Upper lobe of left lung (tissue), 6 donors: Measurements from ENCODE around the gene CORO7. TPM values are rescaled to one million over a fixed set of nuclear protein-coding genes. Genes with fewer than 3 reads are reported as not detected.

Experiments used
- ATAC-seq, 2 donors: fragments of 200-7000 bp; cut with Tn5 transposase; one replicate each; pipeline ENCODE4 v1.9.1; 2022; ENCODE audit warnings: mild to moderate bottlenecking in 2 of 2, moderate library complexity in 2 of 2; ENCODE audit not compliant: low FRiP score in 2 of 2
- DNase-seq, 2 donors: peaks; one replicate each; pipeline ENCODE4 v3.0.0-alpha.2; 2019 to 2020
- H3K27ac ChIP-seq, 4 donors: fragments of 200-600 bp; sonication (generic); one replicate each; pipeline ENCODE4 v1.5.1; 2016 to 2019
- H3K27me3 ChIP-seq, 4 donors: fragments of 200-600 bp; sonication (generic); one replicate each; pipeline ENCODE4 v1.5.1; 2017 to 2019
- H3K36me3 ChIP-seq, 4 donors: fragments of 200-600 bp; sonication (generic); one replicate each; pipeline ENCODE4 v1.5.1; 2016 to 2019
- H3K4me1 ChIP-seq, 4 donors: fragments of 200-600 bp; sonication (generic); one replicate each; pipeline ENCODE4 v1.5.1; 2018 to 2019
- H3K4me3 ChIP-seq, 4 donors: fragments of 200-600 bp; sonication (generic); one replicate each; pipeline ENCODE4 v1.5.1; 2017 to 2019; ENCODE audit warnings: mild to moderate bottlenecking in 2 of 4, moderate library complexity in 1 of 4
- H3K9me3 ChIP-seq, 4 donors: fragments of 200-600 bp; sonication (generic); one replicate each; pipeline ENCODE4 v1.5.1; 2018 to 2019
- CTCF ChIP-seq, 6 experiments: fragments of 450-650 bp in 4 of 6; fragments of 200-600 bp in 2 of 6; sonication (generic) in 2 of 6; IDR thresholded peaks; one replicate each; pipeline ENCODE4 v1.5.1; 2016 to 2019; ENCODE audit warnings: antibody characterized with exemption in 6 of 6
- EP300 ChIP-seq, 4 donors: sonication (generic); formaldehyde crosslinking; IDR thresholded peaks; one replicate each; pipeline ENCODE4 v1.5.1; 2017; ENCODE audit warnings: antibody characterized with exemption in 4 of 4, control low read depth in 2 of 4
- POLR2A ChIP-seq, 4 donors: fragments of 450-650 bp; IDR thresholded peaks; one replicate each; pipeline ENCODE4 v1.5.1; 2016 to 2017; ENCODE audit warnings: antibody characterized with exemption in 4 of 4, mild to moderate bottlenecking in 2 of 4
- POLR2AphosphoS5 ChIP-seq, 2 donors: sonication (generic); formaldehyde crosslinking; IDR thresholded peaks; one replicate each; pipeline ENCODE4 v1.5.1; 2017; ENCODE audit warnings: antibody characterized with exemption in 2 of 2
- WGBS, 2 donors: methylation state at CpG; one replicate each; pipeline ENCODE4 v1.1.5; 2017 to 2018; 5-methylcytosine and 5-hydroxymethylcytosine counted together
- total RNA-seq, 6 donors: library from RNA; depleted of rRNA in 4 of 6; stranded (reverse); fragments of >200 nt in 4 of 6; gene quantifications; one replicate each; pipeline versions ENCODE4 v1.1.0 to v1.2.1, GENCODE V29; 2016 to 2021
- donor health status: DM: no; HTN: no; CAD: no; lungs with moderate emphysema.
- donor health status: DM: no; HTN: yes; CAD: no; lungs with severe emphysema.

The CORO7 gene
- total RNA-seq, 6 donors from 2014 or later = 42.9 to 235 (median 69.0) TPM

GRCh38 chr16:4390266-4391260, 25.8 kb downstream of the CORO7 start:
- Histone ChIP-seq H3K4me3 (no peak overlapping the region), H3K4me1 (peaks cover 15 to 39% (median 28%) of the 10 kb centered on the region in 4 donors), H3K36me3 (peaks cover 4 to 62% (median 47%) of the 10 kb centered on the region in 4 donors), H3K27ac (peak overlapping the region in 2 of 4 donors; percentile 78 to 79), H3K27me3 (no peaks in the 10 kb centered on the region), H3K9me3 (no peaks in the 10 kb centered on the region)
- TF ChIP-seq POLR2A (IDR thresholded peaks at IDR 0.05) (no peak), EP300 (IDR thresholded peaks at IDR 0.05) (no peak), CTCF (IDR thresholded peaks at IDR 0.05) (no peak), POLR2AphosphoS5 (IDR thresholded peaks at IDR 0.05) (no peak)
- ATAC-seq (no peak), DNase-seq (no peak)
- 85 to 88% methylated on average over 14 to 18 of the region's 18 CpGs for WGBS, 2 donors

DNA sequence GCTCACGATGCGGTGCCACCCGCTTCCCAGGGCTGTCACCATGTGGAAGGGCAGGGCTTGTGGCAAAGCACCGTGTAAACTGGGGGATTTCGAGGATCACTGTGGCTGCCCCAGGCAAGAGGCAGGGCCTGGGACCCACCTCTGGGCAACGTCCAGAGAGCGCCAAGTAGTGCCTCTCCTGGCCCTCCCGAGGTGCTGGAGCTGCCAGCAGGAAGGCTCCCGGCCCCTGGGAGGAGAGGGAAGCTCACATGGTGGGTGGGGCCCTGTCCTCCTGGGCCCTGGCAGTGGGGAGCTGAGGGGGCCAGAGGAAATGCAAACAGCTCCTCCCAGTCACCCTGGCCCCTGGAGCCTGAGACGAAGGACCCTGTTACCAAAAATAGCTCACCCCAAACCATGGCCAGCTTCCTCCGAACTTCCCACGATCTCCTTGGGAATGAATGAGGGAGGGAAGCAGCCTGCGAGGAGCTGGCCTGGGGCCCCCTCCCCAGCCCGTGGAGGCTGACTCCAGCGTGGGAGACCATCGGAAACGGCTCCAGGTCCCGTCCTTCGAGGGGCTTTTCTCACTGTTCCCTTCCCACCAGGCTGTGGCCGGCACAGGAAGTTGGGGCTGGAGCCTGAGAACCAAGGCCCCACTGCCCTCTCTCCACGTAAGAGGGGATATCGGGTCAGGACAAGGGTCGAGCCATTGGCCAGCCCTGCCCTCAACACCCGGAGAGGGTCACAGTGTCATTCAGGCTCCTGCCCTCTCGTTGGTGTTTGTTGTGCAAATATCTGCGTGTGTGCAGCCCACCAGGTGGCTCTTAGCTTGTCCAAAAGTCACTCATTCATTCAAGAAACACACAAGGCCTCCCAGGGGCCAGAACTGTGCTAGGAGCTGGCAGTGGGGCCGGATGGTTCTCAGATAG, 27.1 kb downstream of the CORO7 start:
- peaks cover 15 to 39% (median 30%) of the 10 kb centered on the region in 4 donors for H3K4me1 ChIP-seq
- WGBS, 2 donors = 58 to 100% methylated on average over 1 to 27 of the region's 27 CpGs

GRCh38 chr16:4388271-4389021, 27.9 kb downstream of the CORO7 start:
- no peak overlapping the region for H3K4me3 ChIP-seq
- WGBS, 2 donors = 87% methylated on average over 19 of the region's 19 CpGs; no CpG with 5 or more reads in 1 of the 2 donors
- H3K27me3 ChIP-seq = no peaks in the 10 kb centered on the region
- no peak for ATAC-seq
- DNase-seq = no peak
- H3K27ac ChIP-seq = peak overlapping the region; percentile 23 to 79 (median 74)
- H3K9me3 ChIP-seq = no peaks in the 10 kb centered on the region
- TF ChIP-seq CTCF (IDR thresholded peaks at IDR 0.05) (no peak), POLR2A (IDR thresholded peaks at IDR 0.05) (no peak), EP300 (IDR thresholded peaks at IDR 0.05) (no peak), POLR2AphosphoS5 (IDR thresholded peaks at IDR 0.05) (no peak)
- H3K4me1 ChIP-seq = peaks cover 15 to 39% (median 34%) of the 10 kb centered on the region in 4 donors
- H3K36me3 ChIP-seq = peaks cover 4 to 70% (median 50%) of the 10 kb centered on the region in 4 donors

More for the DNA sequence above, 27.1 kb downstream of the CORO7 start:
- Histone ChIP-seq H3K27me3 (no peaks in the 10 kb centered on the region), H3K9me3 (no peaks in the 10 kb centered on the region), H3K4me3 (no peak overlapping the region), H3K27ac (peak overlapping the region; percentile 23 to 79 (median 74)), H3K36me3 (peaks cover 4 to 62% (median 45%) of the 10 kb centered on the region in 4 donors)
- TF ChIP-seq POLR2A (IDR thresholded peaks at IDR 0.05) = no peak
- TF ChIP-seq EP300 (IDR thresholded peaks at IDR 0.05) = no peak
- no peak for TF ChIP-seq POLR2AphosphoS5 (IDR thresholded peaks at IDR 0.05)
- TF ChIP-seq CTCF (IDR thresholded peaks at IDR 0.05) = no peak
- DNase-seq = no peak
- no peak for ATAC-seq

DNA sequence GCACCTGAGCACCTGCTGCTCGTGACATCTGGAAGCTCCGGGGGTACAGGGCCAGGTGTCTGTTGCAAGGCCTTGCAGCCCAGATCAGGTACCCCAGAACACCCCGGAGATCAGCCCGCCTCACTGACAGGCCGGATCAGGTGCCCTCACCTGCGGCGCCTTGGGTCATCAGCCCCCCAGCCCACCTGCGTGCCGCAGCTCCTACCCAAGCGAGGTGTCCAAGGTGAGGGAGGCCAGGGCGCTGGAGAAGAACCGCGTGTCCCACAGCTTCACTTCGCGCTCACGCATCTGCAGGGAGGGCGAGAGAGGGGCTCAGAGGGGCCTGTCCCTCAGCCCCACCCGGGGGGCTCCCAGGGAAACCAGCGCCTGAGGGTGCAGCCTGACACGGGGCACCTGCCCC, 28.6 kb downstream of the CORO7 start:
- Histone ChIP-seq H3K36me3 (peaks cover 5 to 70% (median 49%) of the 10 kb centered on the region in 4 donors), H3K27me3 (no peaks in the 10 kb centered on the region), H3K4me3 (no peak overlapping the region), H3K4me1 (peaks cover 15 to 32% (median 29%) of the 10 kb centered on the region in 4 donors), H3K27ac (peak overlapping the region in 3 of 4 donors; percentile 71 to 79 (median 78)), H3K9me3 (no peaks in the 10 kb centered on the region)
- DNase-seq (no peak), ATAC-seq (no peak)
- 80 to 85% methylated on average over 1 to 14 of the region's 20 CpGs for WGBS, 2 donors
- TF ChIP-seq POLR2A (IDR thresholded peaks at IDR 0.05) = no peak
